ENCODE data around the gene CXCR6. TPM values are rescaled to one million over a fixed set of nuclear protein-coding genes. Genes with fewer than 3 reads are reported as not detected.
A peak's percentile ranks its signal among the peaks of the same experiment; 100 is the strongest.

CXCR6 gene
- total RNA-seq, 1 experiment from 2014 or later = not detected

GRCh38 chr3:45940004-45940780 lies 3.1 kb upstream of the CXCR6 start:
- no peak for ATAC-seq
- ChIA-PET CTCF (interaction anchor here (1.4 to 4.0 kb wide), 7 partner anchors 11 to 268 kb away, joined by 3 to 30 read pairs (median 18); partner anchors contain the start of genes CCR1 and CCR9), POLR2A (no interaction called here)
- H3K27me3 Mint-ChIP-seq (ENCODE audit: low read depth) = no peaks in the 10 kb centered on the region
- peak overlapping the region; percentile 89 for H3K27ac Mint-ChIP-seq
- TF ChIP-seq CREB1 (CRISPR knock-in tag; IDR thresholded peaks at IDR 0.05) (no peak), ZNF317 (CRISPR knock-in tag; IDR thresholded peaks at IDR 0.05; ENCODE audit: borderline replicate concordance, low read depth) (0 out of 2 replicates have a peak, but pooled peaks have one; percentile 47), NR3C1 (CRISPR knock-in tag; conservative IDR thresholded peaks at IDR 0.05; ENCODE audit: low read depth) (no peak), FOXJ3 (CRISPR knock-in tag; IDR thresholded peaks at IDR 0.05; ENCODE audit: borderline replicate concordance) (no peak)
- peaks cover 6% of the 10 kb centered on the region; the same call in 1 of the 2 replicates for H3K9me3 Mint-ChIP-seq
- no peak for DNase-seq (ENCODE audit: low spot score)
- peaks cover 17% of the 10 kb centered on the region for H3K4me1 Mint-ChIP-seq
- peaks cover 31% of the 10 kb centered on the region for H3K36me3 Mint-ChIP-seq
- no peak overlapping the region for H3K4me3 Mint-ChIP-seq

GRCh38 chr3:45940781-45941365 lies 2.4 kb upstream of the CXCR6 start:
- Mint-ChIP-seq H3K36me3 (peaks cover 27% of the 10 kb centered on the region), H3K27me3 (ENCODE audit: low read depth) (no peaks in the 10 kb centered on the region), H3K9me3 (peaks cover 6% of the 10 kb centered on the region; the same call in 1 of the 2 replicates), H3K4me3 (no peak overlapping the region), H3K4me1 (peaks cover 17% of the 10 kb centered on the region), H3K27ac (peak overlapping the region; percentile 89)
- ChIA-PET CTCF (interaction anchor here (2.4 to 2.9 kb wide), 2 partner anchors 26 to 138 kb away, joined by 25 to 29 read pairs; no protein-coding TSS in a partner anchor), POLR2A (no interaction called here)
- no peak for DNase-seq (ENCODE audit: low spot score)
- no peak for ATAC-seq
- TF ChIP-seq ATF2 (CRISPR knock-in tag; IDR thresholded peaks at IDR 0.05; ENCODE audit: borderline replicate concordance, low read depth) (no peak), GTF2I (CRISPR knock-in tag; conservative IDR thresholded peaks at IDR 0.05) (no peak), HMGA2 (CRISPR knock-in tag; IDR thresholded peaks at IDR 0.05) (no peak), EMX1 (CRISPR knock-in tag; IDR thresholded peaks at IDR 0.05) (no peak), USF1 (CRISPR knock-in tag; IDR thresholded peaks at IDR 0.05) (no peak), PRRX2 (CRISPR knock-in tag; IDR thresholded peaks at IDR 0.05) (no peak)

- ChIA-PET POLR2A (no interaction called here), CTCF (interaction anchor here (0.7 to 1.4 kb wide), 4 partner anchors 13 to 426 kb away, joined by 3 to 6 read pairs (median 3); no protein-coding TSS in a partner anchor)
- Mint-ChIP-seq H3K36me3 (peaks cover 35% of the 10 kb centered on the region), H3K9me3 (peaks cover 6% of the 10 kb centered on the region; the same call in 1 of the 2 replicates), H3K4me1 (peaks cover 17% of the 10 kb centered on the region), H3K27ac (no peak overlapping the region), H3K27me3 (ENCODE audit: low read depth) (no peaks in the 10 kb centered on the region), H3K4me3 (no peak overlapping the region)
- DNase-seq (ENCODE audit: low spot score) (no peak), ATAC-seq (no peak)
- TF ChIP-seq GABPB1 (CRISPR knock-in tag; IDR thresholded peaks at IDR 0.05) (no peak), FOXP1 (CRISPR knock-in tag; IDR thresholded peaks at IDR 0.05; ENCODE audit: borderline replicate concordance) (no peak), KAT7 (CRISPR knock-in tag; IDR thresholded peaks at IDR 0.05; ENCODE audit: borderline replicate concordance) (no peak), ZNF396 (CRISPR knock-in tag; IDR thresholded peaks at IDR 0.05; ENCODE audit: borderline replicate concordance) (no peak), SOX15 (CRISPR knock-in tag; IDR thresholded peaks at IDR 0.05) (no peak), RELA (CRISPR knock-in tag; IDR thresholded peaks at IDR 0.05; ENCODE audit: borderline replicate concordance) (no peak), ARID4B (CRISPR knock-in tag; IDR thresholded peaks at IDR 0.05; ENCODE audit: borderline replicate concordance) (no peak), ERG (CRISPR knock-in tag; IDR thresholded peaks at IDR 0.05) (no peak), GTF2I (CRISPR knock-in tag; conservative IDR thresholded peaks at IDR 0.05) (no peak), RORB (CRISPR knock-in tag; IDR thresholded peaks at IDR 0.05) (no peak), ETV6 (CRISPR knock-in tag; IDR thresholded peaks at IDR 0.05) (no peak)
Observed at GRCh38 chr3:45942051-45942825, 1.0 kb upstream of the CXCR6 start.

Data from WTC11 (cell line).